Bronchial epithelial cell (primary cell): ENCODE results near the gene DHRS11. TPM values are rescaled to one million over a fixed set of nuclear protein-coding genes. Genes with fewer than 3 reads are reported as not detected.
A peak's percentile ranks its signal among the peaks of the same experiment; 100 is the strongest.

Source experiments
- DNase-seq: peaks from one replicate; pipeline ENCODE4 v3.0.0-alpha.2; 2010; ENCODE audit warnings: low read depth
- FAIRE-seq: peaks from 2 replicates; lab custom pipeline; 2011; peaks lifted over from hg19 to GRCh38; lab: Jason Lieb, UNC
- H3K27me3 ChIP-seq: 2 replicates; pipeline ENCODE4 v1.5.1; 2011; ENCODE audit warnings: low read length; ENCODE audit not compliant: control insufficient read depth, insufficient read depth
- H3K36me3 ChIP-seq: 2 replicates; pipeline ENCODE4 v1.5.1; 2011; ENCODE audit warnings: low read length; ENCODE audit not compliant: control insufficient read depth, insufficient read depth
- H3K4me3 ChIP-seq: 2 replicates; pipeline ENCODE4 v1.5.1; 2011; ENCODE audit warnings: mild to moderate bottlenecking, low read depth, low read length, control low read depth
- total RNA-seq: library from RNA; depleted of rRNA; stranded (reverse); fragments of >200 nt; gene quantifications from 2 replicates; pipeline ENCODE4 v1.2.1, GENCODE V29; 2014
- TF ChIP-seq, protein P1 (sequence below): IDR thresholded peaks from 2 replicates; pipeline ENCODE4 v1.5.1; 2011; ENCODE audit warnings: mild to moderate bottlenecking, moderate library complexity, low read length, control low read depth, inconsistent platforms; ENCODE audit not compliant: insufficient read depth, severe bottlenecking

DHRS11 gene
- total RNA-seq, 1 donor from 2014 or later = 7.9 TPM

DNA sequence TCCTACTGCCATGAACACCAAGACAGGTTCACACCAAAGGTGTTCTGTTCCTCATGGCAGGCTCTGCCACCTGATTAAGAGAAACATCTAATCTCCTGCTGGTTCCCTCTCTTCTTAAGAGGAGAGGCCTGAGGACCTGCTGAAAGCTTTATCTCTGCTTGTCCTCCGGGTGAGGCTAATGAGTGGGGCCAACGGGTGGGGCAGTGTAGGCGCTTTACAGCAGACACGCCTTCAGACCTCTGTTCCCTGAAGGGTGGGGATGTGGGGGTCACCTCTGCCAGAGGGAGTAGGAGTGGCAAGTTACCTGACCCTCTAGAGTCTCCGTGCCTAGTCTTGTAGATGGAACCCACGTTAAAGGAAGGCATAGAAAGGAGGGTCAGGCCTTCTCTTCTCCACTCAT, 5.5 kb downstream of the DHRS11 start:
- TF ChIP-seq, protein P1, sequence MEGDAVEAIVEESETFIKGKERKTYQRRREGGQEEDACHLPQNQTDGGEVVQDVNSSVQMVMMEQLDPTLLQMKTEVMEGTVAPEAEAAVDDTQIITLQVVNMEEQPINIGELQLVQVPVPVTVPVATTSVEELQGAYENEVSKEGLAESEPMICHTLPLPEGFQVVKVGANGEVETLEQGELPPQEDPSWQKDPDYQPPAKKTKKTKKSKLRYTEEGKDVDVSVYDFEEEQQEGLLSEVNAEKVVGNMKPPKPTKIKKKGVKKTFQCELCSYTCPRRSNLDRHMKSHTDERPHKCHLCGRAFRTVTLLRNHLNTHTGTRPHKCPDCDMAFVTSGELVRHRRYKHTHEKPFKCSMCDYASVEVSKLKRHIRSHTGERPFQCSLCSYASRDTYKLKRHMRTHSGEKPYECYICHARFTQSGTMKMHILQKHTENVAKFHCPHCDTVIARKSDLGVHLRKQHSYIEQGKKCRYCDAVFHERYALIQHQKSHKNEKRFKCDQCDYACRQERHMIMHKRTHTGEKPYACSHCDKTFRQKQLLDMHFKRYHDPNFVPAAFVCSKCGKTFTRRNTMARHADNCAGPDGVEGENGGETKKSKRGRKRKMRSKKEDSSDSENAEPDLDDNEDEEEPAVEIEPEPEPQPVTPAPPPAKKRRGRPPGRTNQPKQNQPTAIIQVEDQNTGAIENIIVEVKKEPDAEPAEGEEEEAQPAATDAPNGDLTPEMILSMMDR = no peak
- FAIRE-seq (no peak), DNase-seq (no peak)
- no peaks in the 10 kb centered on the region for H3K27me3 ChIP-seq
- peaks cover 3% of the 10 kb centered on the region for H3K36me3 ChIP-seq
- no peak overlapping the region for H3K4me3 ChIP-seq

GRCh38 chr17:36597866-36598777, 6.4 kb downstream of the DHRS11 start:
- no peak overlapping the region for H3K4me3 ChIP-seq
- peaks cover 3% of the 10 kb centered on the region for H3K36me3 ChIP-seq
- TF ChIP-seq, protein P1 = no peak
- DNase-seq = no peak
- FAIRE-seq = no peak
- H3K27me3 ChIP-seq = no peaks in the 10 kb centered on the region

- DNase-seq = no peak
- H3K4me3 ChIP-seq = no peak overlapping the region
- peaks cover 3% of the 10 kb centered on the region for H3K36me3 ChIP-seq
- FAIRE-seq = no peak
- TF ChIP-seq, protein P1 = no peak
- H3K27me3 ChIP-seq = no peaks in the 10 kb centered on the region
These were observed 7.3 kb downstream of the DHRS11 start for GRCh38 chr17:36598951-36599401.

- FAIRE-seq (no peak), DNase-seq (no peak)
- no peak overlapping the region for H3K4me3 ChIP-seq
- TF ChIP-seq, protein P1 = no peak
- peaks cover 3% of the 10 kb centered on the region for H3K36me3 ChIP-seq
- H3K27me3 ChIP-seq = no peaks in the 10 kb centered on the region
These were observed 8.0 kb downstream of the DHRS11 start for GRCh38 chr17:36599546-36600250.

DNA sequence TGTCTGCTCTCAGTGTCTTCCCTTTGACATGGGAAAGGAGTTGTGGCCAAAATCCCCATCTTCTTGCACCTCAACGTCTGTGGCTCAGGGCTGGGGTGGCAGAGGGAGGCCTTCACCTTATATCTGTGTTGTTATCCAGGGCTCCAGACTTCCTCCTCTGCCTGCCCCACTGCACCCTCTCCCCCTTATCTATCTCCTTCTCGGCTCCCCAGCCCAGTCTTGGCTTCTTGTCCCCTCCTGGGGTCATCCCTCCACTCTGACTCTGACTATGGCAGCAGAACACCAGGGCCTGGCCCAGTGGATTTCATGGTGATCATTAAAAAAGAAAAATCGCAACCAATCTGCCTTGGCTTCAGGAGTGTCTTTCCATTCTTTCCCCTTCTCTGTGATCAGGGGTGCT, 8.8 kb downstream of the DHRS11 start:
- no peaks in the 10 kb centered on the region for H3K27me3 ChIP-seq
- FAIRE-seq = no peak
- peaks cover 3% of the 10 kb centered on the region for H3K36me3 ChIP-seq
- DNase-seq = no peak
- H3K4me3 ChIP-seq = peak overlapping the region; percentile 81
- TF ChIP-seq, protein P1 = no peak
